Measurements from ENCODE around the gene ADSL. TPM values are rescaled to one million over a fixed set of nuclear protein-coding genes. Genes with fewer than 3 reads are reported as not detected.

Gene ADSL
- total and polyA plus RNA-seq, 2 of the 4 experiments (the other 2 are of a cell fraction) = 93.6 to 229 TPM

- no peak overlapping the region for H3K4me2 ChIP-seq (ENCODE audit: low read depth, low read length)
- H3K4me3 ChIP-seq (ENCODE audit: insufficient read depth, low read depth, low read length) = no peak overlapping the region
- peaks cover 3% of the 10 kb centered on the region in 2 experiments; a peak in 3 of 4 replicates for H3K79me1 ChIP-seq (ENCODE audit: low read depth in 1 of 2, low read length in 2 of 2)
- TF ChIP-seq POLR2A (IDR thresholded peaks at IDR 0.05; ENCODE audit: low read depth, low read length) = no peak
- dilution Hi-C loops (cut with HindIII; ENCODE audit: low sequenced_read_pairs, unreplicated experiment) = no loop called here
- H3K23ac ChIP-seq (ENCODE audit: low read depth, low read length) = no peak overlapping the region
- no CpG with 5 or more reads among the region's 5 CpGs for WGBS, 2 experiments (ENCODE audit: extremely low coverage in 2 of 2, insufficient read length in 1 of 2)
- no peak overlapping the region for H3K56ac ChIP-seq (ENCODE audit: extremely low read depth, insufficient read depth, low read length)
- POLR2A ChIA-PET (ENCODE audit: unreplicated experiment) = no interaction called here
- H2AK9ac ChIP-seq (replicated peaks; ENCODE audit: low read depth, low read length, poor library complexity) = no peak overlapping the region
- H3K9me1 ChIP-seq (ENCODE audit: insufficient read depth, low read length) = peaks cover 5% of the 10 kb centered on the region
- H3K4me1 ChIP-seq (ENCODE audit: control insufficient read depth, insufficient read depth, low read length) = no peaks in the 10 kb centered on the region
- H3K27me3 ChIP-seq (ENCODE audit: control insufficient read depth, insufficient read depth, low read length) = no peaks in the 10 kb centered on the region
- CTCF ChIA-PET = interaction anchor here (0.6 kb wide), 1 partner anchor 182 kb away, joined by 3 read pairs; no protein-coding TSS in a partner anchor
- no TSS peak for BruUV-seq (replicated peaks)
- H2BK120ac ChIP-seq (ENCODE audit: low read depth, low read length) = no peak overlapping the region
- 0 out of 2 replicates have a peak, but pooled peaks cover 5% of the 10 kb centered on the region for H4K20me1 ChIP-seq (ENCODE audit: insufficient read depth, low read length)
- H3K18ac ChIP-seq (ENCODE audit: low read depth, low read length) = no peak overlapping the region
- no peak overlapping the region for H4K8ac ChIP-seq (ENCODE audit: low read depth in 2 of 2, low read length in 2 of 2)
- H4K5ac ChIP-seq (ENCODE audit: low read depth, low read length) = no peak overlapping the region
- no peak overlapping the region for H2BK20ac ChIP-seq (ENCODE audit: low read depth, low read length)
- H2AK5ac ChIP-seq (ENCODE audit: low read depth, low read length) = no peak overlapping the region
- no peak overlapping the region for H3K14ac ChIP-seq (replicated peaks; ENCODE audit: low read depth, low read length)
- no peak overlapping the region for H2BK5ac ChIP-seq (ENCODE audit: low read depth, low read length, poor library complexity, severe bottlenecking)
- DNase-seq (no peak), ATAC-seq (ENCODE audit: low read depth) (no peak)
- peaks cover 2% of the 10 kb centered on the region; the same call in 1 of the 2 replicates for H3K36me3 ChIP-seq (ENCODE audit: control insufficient read depth, insufficient read depth, low read length)
- no peak overlapping the region for H2AFZ ChIP-seq (replicated peaks; ENCODE audit: low read length, poor library complexity)
- no peaks in the 10 kb centered on the region for H3K9me3 ChIP-seq (ENCODE audit: control insufficient read depth, insufficient read depth, low read length)
- no peak overlapping the region for H4K91ac ChIP-seq (ENCODE audit: insufficient read depth, low read depth, low read length)
- in situ Hi-C loops (cut with MboI; ENCODE audit: low sequenced_read_pairs) = loop anchor here (10.0 kb wide), 2 partner anchors 295 to 805 kb away; partner anchors contain the start of gene RPS19BP1
- intact Hi-C loops (cut with micrococcal nuclease) = no loop called here
- H3K9ac ChIP-seq (ENCODE audit: low read depth, low read length) = no peak overlapping the region
- H3K4ac ChIP-seq (ENCODE audit: low read depth, low read length) = no peak overlapping the region
- H3K27ac ChIP-seq (ENCODE audit: insufficient read depth, low read length) = no peak overlapping the region
- no peak overlapping the region for H2BK15ac ChIP-seq (ENCODE audit: low read depth, low read length)
Measured at GRCh38 chr22:40340044-40340443, 6.3 kb upstream of the ADSL start.
